H4 (cell line): ENCODE measurements around the gene NLGN3. TPM values are rescaled to one million over a fixed set of nuclear protein-coding genes. Genes with fewer than 3 reads are reported as not detected.

ENCODE experiments used
- DNase-seq: peaks from one replicate; pipeline ENCODE4 v3.0.0-alpha.2; 2015; ENCODE audit warnings: low spot score
- total RNA-seq: library from RNA; depleted of rRNA; stranded (reverse); fragments of >200 nt; shearing (Covaris generic); gene quantifications from 2 replicates; pipeline ENCODE4 v1.2.3, GENCODE V29; 2014; rRNA removed

The NLGN3 gene
- total RNA-seq, 1 experiment from 2014 or later: 0.25 TPM

GRCh38 chrX:71214152-71214551 lies 69.5 kb downstream of the NLGN3 start:
- DNase-seq: no peak

- no peak for DNase-seq
Measured at GRCh38 chrX:71214604-71215337, 70.1 kb downstream of the NLGN3 start.

- DNase-seq: no peak
Measured at GRCh38 chrX:71215338-71215912, 70.8 kb downstream of the NLGN3 start.

GRCh38 chrX:71216485-71216884 lies 71.8 kb downstream of the NLGN3 start:
- DNase-seq: no peak

GRCh38 chrX:71217298-71217697 lies 72.7 kb downstream of the NLGN3 start:
- no peak for DNase-seq

Other genes starting within 250 kb of the NLGN3 start
- gene TEX11, start 236.1 kb upstream of the NLGN3 start, total RNA-seq: not detected in 2 replicates
- not detected in 2 replicates for gene SLC7A3, start 213.7 kb upstream of the NLGN3 start, total RNA-seq
- gene SNX12, start 76.5 kb upstream of the NLGN3 start, total RNA-seq: 62.4 and 77.0 TPM in 2 replicates
- gene FOXO4, start 49.0 kb upstream of the NLGN3 start, total RNA-seq: 2.1 and 2.5 TPM in 2 replicates
- not detected in 2 replicates for gene CXorf65, start 38.1 kb upstream of the NLGN3 start, total RNA-seq
- not detected in 2 replicates for gene IL2RG, start 33.3 kb upstream of the NLGN3 start, total RNA-seq
- 15.4 and 17.3 TPM in 2 replicates for gene MED12, start 26.2 kb upstream of the NLGN3 start, total RNA-seq
- gene GJB1, start 78.4 kb downstream of the NLGN3 start, total RNA-seq: not detected in 2 replicates
- gene ZMYM3, start 109.3 kb downstream of the NLGN3 start, total RNA-seq: 14.9 and 16.9 TPM in 2 replicates
- 332 and 408 TPM in 2 replicates for gene NONO, start 138.8 kb downstream of the NLGN3 start, total RNA-seq
- gene ITGB1BP2, start 156.9 kb downstream of the NLGN3 start, total RNA-seq: 1.4 TPM in 1 of 2 replicates, not detected in the other
- 9.2 and 10.9 TPM in 2 replicates for gene TAF1, start 221.5 kb downstream of the NLGN3 start, total RNA-seq